Tongue (tissue), 2 donors: ENCODE results near the gene PLCB3. TPM values are rescaled to one million over a fixed set of nuclear protein-coding genes. Genes with fewer than 3 reads are reported as not detected.
"Not testable (repeated sequence)": the region's sequence is repeated elsewhere in the genome, so short reads cannot be mapped to it uniquely, and the experiment has no call there.

Experiments
- DNase-seq: peaks from one replicate; pipeline ENCODE4 v3.0.0-alpha.2; 2015
- total RNA-seq: library from RNA; depleted of rRNA; stranded (reverse); fragments of >200 nt; gene quantifications from one replicate; pipeline ENCODE4 v1.2.3, GENCODE V29; 2014

Gene PLCB3
- total RNA-seq, 1 donor from 2014 or later = 18.5 TPM

GRCh38 chr11:64304316-64305072 lies 53.2 kb downstream of the PLCB3 start:
- DNase-seq = peak; percentile 93

GRCh38 chr11:64305075-64305690 lies 53.9 kb downstream of the PLCB3 start, which contains the start of gene ESRRA:
ESRRA (plus strand) TSS chr11:64305524; CDS start chr11:64307180, 1,656 bp downstream.
- DNase-seq = peak; percentile 99

DNA sequence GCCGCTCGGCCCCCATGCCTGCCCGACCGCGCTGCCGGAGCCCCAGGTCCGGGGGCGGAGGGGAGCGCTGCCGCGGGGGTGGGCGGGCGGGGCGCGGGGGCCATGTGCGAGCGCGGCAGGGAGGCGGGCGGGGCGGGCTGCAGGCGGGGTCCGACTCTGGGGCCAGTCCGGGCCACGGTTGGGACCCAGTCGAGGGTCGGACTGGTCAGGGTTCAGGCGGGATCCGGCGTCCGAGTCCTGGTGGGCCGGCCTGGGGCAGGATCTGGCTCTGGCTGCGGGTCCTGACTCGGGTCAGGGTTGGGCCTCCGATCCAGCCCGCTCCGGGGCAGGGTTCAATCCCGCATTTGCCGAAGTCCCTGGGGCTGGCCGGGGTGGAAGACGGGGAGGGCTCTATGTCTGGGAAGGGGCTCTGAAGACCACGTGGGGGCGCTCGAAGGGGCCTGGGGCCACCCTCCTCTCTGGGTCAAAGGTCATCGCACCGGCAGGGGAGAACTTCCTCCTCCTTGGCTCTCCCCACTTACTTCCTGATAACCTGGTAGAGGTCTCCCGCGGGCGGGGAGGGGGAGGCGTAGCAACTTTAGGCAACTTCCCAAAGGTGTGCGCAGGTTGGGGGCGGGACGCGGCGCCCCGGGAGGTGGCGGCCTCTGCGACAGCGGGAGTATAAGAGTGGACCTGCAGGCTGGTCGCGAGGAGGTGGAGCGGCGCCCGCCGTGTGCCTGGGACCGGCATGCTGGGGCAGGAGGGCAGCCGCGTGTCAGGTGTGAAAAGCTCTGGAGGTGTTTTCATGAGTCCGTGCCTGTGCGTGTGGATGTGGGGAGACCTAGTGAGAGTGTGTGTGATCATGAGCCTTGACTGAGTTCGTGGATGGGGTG lies 54.6 kb downstream of the PLCB3 start:
- peak; percentile 61 for DNase-seq

DNA sequence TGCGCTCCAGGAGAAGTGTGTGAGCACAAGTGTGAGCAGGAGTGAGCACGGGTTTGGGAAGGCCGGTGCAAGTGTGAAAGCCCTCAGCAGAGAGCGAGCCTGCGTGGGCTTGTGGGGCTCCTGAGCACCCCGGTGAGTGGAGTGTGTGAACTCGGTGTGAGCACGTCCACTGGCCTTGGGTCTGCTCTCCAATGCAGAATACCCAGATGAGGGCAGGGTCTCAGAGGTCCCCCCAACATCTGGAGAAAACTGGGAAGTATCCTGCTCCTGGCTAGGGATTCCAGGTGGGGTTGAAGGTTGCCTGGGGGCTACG lies 55.2 kb downstream of the PLCB3 start:
- no peak for DNase-seq

- DNase-seq = no peak
Measured at GRCh38 chr11:64306876-64307622, 55.7 kb downstream of the PLCB3 start.

DNA sequence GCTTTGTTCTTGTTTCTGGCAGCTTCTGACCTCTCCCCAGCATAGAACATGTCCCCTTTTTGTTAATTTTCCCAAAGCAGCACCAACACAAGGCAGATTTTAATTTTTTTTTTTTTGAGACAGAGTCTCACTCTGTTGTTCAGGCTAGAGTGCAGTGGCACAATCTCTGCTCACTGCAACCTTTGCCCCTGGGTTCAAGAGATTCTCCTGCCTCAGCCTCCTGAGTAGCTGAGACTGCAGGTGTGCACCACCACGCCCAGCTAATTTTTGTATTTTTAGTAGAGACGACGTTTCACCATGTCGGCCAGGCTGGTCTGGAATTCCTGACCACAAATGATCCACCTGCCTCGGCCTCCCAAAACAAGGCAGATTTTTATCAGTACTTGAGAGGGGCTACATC lies 56.5 kb downstream of the PLCB3 start:
- DNase-seq = not testable (repeated sequence)

- no peak for DNase-seq
Measured at GRCh38 chr11:64312947-64313346, 61.6 kb downstream of the PLCB3 start.

DNA sequence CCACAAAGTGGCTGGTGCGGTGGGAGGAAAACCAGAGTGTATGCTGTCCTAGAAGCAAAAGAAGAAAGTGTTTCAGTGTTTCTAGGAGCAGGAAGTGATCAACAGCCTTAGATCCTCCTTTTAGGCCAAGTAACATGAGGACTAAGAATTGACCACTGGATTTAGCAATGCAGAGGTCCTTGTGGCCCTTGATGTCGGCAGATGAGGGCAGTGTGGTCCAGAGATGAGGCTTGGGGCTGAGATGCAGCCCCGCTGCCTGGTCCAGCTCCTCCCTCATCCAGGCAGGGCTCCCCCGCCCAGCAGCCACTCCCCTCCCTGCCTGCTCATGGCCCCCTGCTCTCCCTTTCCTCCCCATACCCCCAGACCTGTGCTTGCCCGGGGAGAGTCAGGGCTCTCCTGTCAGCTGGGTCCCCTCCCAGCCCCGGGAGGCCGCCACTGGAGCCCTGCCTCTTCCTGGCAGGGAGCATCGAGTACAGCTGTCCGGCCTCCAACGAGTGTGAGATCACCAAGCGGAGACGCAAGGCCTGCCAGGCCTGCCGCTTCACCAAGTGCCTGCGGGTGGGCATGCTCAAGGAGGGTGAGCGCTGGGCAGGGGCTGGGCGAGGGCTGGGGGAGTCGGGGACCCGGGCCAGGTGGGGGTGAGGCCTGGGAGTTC lies 62.3 kb downstream of the PLCB3 start:
- peak; percentile 55 for DNase-seq

DNA sequence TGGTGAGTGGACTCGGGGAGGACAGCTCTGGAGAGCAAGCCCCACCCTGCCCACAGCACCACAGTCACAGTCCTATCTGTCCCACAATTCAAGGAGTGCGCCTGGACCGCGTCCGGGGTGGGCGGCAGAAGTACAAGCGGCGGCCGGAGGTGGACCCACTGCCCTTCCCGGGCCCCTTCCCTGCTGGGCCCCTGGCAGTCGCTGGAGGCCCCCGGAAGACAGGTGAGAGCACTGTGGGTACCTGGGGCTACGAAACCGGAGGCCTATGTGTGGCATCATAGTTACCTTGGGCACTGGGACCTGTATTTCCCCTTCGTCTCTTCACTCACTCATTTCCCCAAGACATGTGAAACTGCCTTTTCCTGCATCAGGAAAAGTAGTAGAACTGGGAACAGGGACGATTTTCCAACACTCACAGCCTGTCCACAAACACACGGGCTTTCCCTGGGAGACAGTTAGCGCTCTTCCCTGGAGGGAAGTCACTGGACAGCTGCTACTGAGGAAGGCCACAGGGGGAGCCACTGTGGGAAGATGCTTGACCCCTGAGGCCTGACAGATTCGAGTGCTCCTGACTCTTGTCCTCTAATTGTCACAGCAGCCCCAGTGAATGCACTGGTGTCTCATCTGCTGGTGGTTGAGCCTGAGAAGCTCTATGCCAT lies 62.9 kb downstream of the PLCB3 start:
- no peak for DNase-seq

DNA sequence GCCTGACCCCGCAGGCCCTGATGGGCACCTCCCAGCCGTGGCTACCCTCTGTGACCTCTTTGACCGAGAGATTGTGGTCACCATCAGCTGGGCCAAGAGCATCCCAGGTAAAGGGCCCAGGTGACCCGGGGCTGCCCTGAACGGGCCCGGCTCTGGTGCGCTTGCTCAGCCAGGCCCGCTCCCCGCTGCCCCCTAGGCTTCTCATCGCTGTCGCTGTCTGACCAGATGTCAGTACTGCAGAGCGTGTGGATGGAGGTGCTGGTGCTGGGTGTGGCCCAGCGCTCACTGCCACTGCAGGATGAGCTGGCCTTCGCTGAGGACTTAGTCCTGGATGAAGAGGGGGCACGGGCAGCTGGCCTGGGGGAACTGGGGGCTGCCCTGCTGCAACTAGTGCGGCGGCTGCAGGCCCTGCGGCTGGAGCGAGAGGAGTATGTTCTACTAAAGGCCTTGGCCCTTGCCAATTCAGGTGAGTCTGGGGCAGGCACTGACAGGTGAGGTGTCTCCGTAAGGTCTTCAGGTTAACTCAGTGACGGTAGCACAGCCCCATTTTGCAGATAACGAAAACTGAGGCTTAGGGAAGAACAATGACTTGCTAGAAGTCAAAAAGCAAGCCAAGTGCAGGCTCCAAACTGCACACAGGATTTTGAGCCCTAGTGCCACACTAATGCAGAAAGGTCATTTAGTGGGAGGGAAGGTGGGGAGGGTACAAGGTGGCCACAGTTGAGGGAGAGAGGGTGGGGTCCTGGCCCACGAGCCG lies 63.7 kb downstream of the PLCB3 start:
- no peak for DNase-seq

DNA sequence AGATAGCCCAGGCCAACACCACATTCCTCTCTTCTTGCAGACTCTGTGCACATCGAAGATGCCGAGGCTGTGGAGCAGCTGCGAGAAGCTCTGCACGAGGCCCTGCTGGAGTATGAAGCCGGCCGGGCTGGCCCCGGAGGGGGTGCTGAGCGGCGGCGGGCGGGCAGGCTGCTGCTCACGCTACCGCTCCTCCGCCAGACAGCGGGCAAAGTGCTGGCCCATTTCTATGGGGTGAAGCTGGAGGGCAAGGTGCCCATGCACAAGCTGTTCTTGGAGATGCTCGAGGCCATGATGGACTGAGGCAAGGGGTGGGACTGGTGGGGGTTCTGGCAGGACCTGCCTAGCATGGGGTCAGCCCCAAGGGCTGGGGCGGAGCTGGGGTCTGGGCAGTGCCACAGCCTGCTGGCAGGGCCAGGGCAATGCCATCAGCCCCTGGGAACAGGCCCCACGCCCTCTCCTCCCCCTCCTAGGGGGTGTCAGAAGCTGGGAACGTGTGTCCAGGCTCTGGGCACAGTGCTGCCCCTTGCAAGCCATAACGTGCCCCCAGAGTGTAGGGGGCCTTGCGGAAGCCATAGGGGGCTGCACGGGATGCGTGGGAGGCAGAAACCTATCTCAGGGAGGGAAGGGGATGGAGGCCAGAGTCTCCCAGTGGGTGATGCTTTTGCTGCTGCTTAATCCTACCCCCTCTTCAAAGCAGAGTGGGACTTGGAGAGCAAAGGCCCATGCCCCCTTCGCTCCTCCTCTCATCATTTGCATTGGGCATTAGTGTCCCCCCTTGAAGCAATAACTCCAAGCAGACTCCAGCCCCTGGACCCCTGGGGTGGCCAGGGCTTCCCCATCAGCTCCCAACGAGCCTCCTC lies 64.6 kb downstream of the PLCB3 start:
- not testable (repeated sequence) for DNase-seq

DNA sequence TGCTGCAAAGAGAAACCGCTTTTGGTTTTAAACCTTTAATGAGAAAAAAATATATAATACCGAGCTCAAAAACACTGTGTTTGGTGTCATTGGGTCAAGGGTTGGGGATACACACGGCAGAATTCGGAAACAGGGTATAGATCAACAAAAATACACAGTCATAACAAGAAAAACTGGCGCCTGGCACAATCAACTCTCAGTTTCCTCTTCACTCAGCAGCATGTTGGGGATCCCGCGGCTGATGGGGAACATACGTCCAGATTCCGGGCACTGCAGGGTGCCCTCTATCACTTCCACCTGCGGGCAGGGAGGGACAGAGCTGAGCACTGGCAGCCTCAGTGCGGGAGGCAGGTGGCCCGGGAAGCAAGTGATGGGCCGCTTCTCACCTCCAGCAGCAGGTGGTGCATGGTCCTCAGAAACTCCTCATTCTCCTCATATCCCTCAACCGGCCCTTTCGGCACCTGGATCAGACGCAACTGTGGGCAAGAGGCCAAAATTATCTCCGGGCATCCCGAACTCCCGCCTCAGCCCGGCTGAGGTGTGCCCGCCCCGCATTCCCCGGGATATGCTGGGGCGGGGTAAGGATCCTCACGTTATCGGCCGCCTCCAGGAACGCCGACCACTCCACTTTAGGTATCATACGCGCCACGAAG lies 65.5 kb downstream of the PLCB3 start:
- no peak for DNase-seq

- DNase-seq = peak; percentile 99
Measured at GRCh38 chr11:64317325-64317960, 66.1 kb downstream of the PLCB3 start, which contains the start of gene TRMT112. TRMT112 (minus strand) TSS chr11:64317559; CDS start chr11:64317526, 33 bp downstream.

GRCh38 chr11:64317961-64318765 lies 66.8 kb downstream of the PLCB3 start, which contains the start of gene PRDX5:
PRDX5 (plus strand) TSS chr11:64318121; CDS start chr11:64318216, 95 bp downstream.
- DNase-seq = peak; percentile 99
